ENCODE data around the gene ACVR1.
"Not testable (repeated sequence)": the region's sequence is repeated elsewhere in the genome, so short reads cannot be mapped to it uniquely, and the experiment has no call there.

ACVR1 gene

DNA sequence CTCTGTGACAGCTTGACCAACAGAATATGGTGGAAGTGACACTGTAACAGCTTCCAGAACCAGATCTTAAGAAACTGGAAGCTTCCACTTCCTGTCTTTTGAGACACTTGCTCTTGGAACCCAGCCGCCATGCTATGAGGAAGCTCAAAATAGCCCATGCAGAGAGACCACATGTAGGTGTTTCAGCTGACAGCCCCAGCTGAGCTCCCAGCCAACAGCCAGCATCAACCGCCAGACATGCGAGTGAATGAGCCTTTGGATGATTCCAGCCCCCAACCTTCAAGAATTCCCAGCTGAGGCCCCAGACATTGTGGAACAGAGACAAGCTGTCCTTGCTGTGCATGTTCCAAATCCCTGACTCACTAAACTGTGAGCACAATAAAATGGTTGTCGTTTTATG lies 27.9 kb downstream of the ACVR1 start:
- no peak for DNase-seq

DNA sequence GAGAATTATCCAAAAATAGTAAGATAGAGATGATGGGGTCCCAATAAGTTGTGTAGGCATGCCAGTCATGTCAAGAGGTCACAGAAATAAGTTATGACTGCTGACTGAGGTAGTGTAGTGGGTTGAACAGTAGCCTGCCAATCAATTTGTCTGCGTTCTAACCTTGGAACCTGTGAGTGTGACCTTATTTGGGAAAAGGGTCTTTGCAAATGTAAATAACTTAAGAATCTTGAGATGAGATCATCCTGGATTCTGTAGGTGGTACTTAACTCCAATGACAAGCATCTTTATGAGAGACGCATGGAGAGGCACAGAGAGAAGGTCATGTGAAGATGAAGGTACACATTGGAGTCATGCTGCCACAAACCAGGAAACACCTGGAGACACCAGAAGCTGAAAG lies 31.0 kb downstream of the ACVR1 start:
- no peak for DNase-seq

DNA sequence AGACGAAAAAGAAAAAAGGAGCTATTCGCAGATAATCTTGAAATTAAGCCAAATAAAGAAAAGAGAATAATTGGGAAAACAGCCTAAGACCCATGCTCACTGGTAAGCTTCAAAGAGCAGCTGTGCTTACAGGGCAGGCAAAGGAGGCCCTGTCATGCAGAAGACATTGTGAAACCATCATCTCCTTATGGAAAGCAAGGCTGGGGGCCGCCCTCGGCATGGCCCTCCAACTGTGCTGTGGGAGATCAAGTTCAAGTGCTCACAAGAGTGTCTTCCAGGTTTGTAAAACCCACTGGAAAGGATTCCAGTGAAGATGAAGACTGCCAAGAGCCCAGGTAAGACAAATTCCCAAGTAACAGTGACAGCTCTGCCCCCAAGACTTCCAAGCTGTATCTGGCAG lies 32.2 kb downstream of the ACVR1 start:
- DNase-seq, result no peak

DNA sequence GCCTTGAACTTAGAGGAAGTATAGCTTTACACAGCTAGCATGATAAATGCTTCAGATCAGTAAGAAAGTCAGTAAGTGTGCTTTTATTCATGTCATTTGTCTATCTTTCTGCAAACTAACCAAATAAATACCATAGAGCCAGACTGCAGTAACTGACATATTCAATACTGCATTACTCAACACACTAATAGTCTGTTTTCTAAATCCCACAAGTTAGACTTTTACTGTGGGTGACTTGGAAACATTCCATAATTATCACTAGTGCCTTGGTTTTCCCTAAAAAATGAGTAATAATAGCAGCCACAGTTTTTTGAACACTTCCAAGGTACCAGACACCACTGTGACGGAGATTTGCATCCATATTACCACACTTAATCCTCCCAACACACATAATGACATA lies 33.0 kb downstream of the ACVR1 start:
- DNase-seq, result no peak

DNA sequence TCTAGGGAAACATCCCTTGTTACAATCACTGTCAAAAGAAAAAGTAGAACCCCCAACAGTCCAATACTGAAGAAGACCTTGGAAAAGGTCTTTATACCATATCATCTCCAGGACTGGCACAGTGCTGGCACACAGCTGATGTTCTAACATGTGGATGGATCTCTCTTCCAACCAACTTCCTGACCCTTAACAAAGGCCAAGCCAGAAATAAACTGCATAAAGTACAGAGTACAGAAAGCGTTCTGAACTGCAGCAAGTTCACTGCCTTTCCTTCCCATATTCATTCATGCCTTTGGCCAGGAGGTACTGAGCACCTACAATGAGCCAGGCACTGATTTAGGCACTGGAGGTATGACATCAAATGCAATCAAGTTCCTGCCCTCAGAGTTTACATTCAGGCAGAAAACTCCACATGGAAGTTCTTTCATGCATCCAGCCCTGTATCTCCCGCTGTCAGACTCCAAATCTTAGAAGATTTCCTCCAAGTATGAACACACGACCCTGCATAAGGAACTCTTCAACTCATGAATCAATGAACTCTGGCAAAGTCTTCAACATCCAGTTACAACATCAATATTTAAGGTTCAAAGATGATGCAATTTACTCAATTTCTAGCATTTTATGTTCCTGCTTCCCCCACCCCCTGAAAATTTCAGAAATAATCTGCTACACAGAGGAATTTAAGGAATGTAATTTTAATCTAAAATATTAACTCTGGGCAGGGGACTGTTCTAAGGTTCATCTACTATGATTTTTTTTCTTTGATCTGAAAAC lies 33.8 kb downstream of the ACVR1 start:
- DNase-seq, result no peak

DNA sequence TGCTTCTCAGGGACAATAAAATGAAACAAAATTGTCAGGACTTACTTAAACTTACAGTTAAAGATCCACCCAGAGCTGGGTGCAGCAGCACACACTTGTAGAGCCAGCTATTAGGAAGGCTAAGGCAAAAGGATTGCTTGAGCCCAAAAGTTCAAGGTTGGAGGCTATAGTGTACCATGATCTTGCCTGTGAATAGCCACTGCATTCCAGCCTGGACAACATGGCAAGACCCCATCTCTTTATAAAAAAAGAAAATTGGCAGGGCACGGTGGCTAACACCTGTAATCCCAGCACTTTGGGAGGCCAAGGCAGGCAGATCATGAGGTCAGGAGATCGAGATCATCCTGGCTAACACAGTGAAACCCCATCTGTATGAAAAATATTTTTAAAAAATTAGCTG lies 34.6 kb downstream of the ACVR1 start:
- no peak for DNase-seq

DNA sequence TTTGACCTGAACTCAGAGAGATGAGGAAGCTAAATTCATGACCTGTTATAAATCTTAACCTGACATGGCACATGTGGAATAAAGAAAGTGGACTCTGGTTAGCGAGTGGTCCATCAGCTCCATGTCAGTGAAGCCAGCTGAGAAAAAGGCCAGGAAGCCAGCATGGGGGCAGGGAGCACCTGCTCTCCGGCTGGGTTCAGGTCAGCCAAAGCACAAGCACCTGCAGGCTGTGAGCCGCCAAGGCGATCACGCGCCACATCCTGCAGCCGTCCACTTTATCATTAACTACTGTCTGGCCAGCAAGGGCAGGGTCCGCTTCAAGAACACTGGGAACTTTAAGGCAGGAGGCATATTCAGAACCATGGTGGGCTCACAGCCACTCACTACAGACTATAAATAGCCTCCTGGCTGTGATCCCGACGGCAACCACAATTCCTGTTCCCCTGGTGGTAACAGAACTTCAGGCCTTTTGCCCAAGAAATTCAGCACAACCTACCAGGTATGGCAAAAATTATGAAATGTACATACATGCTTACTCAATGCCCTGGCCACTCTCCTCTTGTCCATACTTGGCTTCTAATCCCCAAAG lies 35.5 kb downstream of the ACVR1 start:
- DNase-seq, result no peak

DNA sequence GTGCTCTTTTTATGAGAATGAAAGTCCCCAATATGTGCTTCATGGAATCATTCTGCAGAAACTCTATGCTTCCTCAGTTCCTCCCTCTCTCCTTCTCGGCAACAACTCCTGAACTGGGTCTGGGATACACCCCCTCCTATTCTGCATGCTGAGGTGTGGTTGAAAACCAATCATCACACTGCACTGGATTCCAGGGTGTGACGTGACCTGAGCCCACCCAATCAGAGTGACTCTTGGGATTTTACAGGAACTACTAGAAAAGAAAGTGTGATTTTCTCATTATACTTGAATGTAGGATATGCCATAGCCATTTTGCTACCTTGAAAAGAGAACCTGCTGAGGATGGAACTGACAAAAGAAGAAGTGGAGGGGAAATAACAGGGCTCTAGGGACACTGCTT lies 36.3 kb downstream of the ACVR1 start:
- no peak for DNase-seq

DNA sequence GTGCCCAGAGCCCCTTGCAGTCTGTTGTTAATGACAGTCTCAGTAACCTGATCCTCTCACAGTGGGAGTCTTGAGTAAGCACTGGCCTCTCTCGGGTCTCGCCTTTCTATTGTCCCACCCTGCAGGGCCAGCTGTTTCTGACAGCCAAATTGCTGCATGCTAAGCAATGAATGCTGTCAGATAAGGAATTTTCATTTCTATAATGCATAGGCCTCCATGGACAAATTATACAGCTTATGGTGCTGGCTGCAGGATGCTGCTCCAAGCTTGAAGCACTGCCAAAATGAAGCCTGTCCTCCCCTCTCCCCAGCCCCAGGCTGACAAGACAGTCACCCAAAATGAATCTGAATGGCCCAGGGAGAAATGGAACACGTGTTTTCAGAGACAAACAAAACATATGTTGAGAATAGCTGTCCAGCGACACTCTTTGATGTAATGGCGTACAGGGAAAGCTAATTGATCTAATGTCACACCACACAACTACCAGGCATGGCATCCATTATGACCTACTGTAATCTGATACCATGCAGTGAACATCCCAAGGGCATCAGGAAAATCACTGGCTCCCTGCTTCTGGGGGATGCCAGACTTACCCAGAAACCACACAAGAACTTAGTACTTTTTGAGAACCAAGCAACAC lies 36.8 kb downstream of the ACVR1 start:
- DNase-seq, result peak in 1 of 2 experiments; percentile 21

DNA sequence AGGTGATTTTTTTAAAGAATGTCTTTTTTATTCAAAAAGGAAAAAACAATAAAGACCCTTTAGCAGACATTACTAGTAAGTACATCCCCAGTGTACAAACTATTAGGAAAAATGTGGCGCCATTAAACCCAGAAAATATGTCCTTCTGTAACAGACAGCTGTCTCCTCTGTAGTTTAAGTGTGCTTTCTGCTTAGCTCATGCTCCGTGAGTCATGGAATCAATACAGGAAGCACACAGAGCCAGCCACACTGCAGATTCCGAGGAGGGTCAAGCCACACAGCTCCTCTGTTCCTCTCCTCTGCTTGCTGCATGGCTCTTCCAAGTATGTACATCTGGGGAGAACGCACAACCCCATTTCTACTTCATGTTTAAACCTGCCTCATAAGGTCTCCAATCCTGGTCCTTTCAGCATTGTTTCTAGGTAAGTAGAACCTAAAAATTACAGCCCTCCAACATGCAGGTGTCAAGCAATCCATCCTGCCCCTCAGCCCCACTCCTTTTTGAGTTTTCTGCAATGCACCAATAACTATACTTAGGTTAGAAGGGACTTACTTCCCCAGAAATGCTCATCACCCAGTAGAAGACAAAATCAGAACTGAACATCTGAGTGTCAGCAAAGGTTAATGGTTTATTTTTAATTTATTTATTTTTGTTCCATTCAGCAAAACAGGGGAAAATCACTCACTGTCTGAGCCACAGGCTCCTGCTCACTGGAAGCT lies 37.5 kb downstream of the ACVR1 start:
- DNase-seq, result peak in 1 of 2 experiments; percentile 43

DNA sequence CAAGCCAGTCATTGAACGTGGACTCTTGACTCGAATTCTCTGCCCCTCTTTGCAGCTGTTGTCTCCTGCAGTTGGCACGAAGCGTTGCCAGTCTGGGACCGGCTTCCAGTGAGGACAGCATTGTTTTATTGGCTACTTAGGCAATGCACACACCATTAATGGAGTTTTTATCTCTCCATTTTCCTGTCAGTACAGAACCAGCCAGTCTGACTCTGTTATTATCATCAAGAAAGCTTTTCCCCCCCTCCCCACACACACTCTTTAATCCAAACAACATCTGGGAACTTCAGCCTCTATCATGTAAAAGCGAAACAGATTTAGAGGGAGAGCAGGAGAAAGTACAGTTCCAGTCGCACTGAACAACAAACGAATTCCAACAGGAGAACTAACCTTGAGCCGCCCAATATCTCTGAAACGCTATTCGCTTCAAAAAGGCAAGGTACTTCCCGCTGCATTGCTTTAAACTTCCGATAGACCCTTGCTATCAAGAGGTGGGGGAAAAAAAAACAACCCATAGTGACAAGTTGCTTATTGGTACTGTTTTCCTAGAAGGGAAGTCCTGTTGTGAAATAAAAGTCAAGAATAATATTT lies 38.2 kb downstream of the ACVR1 start:
- DNase-seq, result no peak

DNA sequence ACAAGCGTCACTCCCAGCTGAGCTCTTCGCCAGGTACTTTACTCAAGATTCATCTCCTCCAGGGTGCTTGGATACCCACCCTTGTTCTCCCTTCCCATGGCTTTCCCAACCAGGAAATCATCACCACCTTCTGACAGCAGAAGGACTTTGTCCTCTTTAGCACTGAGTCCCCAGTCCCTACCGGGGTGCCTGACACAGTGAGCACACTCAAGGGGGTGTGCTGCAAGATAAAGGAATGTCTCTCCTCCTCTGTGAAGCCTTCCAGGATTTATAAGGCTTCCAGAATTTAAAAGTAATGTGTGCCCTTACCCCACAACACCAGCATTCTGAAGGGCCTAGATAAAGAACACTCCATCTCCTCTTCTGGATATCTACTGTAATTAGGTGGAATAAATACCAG lies 39.6 kb downstream of the ACVR1 start:
- no peak for DNase-seq

DNA sequence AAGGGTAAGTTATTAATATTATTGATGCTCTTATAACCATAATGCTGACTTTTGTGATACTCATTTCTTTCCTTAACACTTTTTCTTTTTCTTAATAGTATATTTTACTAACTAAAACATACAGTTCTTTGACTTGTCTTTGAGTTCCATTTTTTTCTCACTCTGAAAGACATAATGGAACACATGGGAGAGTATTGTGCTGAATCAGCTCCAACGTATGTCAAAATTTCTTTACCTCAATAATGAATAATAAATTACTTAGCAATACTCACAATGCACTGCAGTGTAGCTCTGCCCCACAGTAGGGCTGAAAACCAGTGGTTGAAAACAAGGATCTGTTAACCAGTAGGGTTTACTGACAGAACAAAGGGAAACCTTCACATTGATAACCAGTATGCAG lies 40.7 kb downstream of the ACVR1 start:
- no peak for DNase-seq

DNA sequence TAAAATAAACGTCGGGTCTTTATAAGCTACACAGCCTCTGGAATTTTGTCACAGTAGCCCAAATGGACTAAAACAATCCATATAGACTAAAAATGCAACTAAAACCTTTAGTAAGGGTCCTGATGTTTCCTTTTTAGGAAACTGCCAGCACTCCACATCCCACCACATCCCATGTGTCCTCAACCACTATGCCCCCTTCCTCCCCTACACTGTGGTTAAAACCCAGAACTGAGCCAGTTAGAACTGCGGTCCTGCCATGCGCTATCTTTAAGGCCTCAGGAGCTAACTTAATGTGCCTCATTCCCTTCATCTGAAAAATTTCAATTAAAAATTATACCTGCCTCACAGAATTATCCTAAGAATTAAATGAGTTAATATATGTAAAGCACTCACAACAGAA lies 41.1 kb downstream of the ACVR1 start:
- DNase-seq, result no peak

DNA sequence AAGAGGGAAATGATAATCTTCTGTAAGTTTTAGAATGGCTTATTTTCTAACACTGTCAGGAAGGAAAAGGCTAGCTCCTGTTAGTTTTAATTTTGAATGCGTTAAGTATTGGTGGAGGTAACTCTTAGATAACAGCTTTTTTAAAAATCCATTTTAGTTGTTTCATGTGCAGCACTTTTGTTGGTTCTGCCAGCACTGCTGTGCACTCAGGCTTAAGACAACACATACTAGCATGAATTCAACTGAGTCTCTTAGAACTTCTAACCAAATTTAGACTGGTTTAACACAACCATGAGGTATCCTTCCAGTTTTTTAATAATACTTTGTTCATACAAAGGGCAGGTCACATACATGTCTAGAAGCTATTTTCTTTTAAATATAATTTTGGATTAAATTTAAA lies 42.4 kb downstream of the ACVR1 start:
- no peak for DNase-seq

DNA sequence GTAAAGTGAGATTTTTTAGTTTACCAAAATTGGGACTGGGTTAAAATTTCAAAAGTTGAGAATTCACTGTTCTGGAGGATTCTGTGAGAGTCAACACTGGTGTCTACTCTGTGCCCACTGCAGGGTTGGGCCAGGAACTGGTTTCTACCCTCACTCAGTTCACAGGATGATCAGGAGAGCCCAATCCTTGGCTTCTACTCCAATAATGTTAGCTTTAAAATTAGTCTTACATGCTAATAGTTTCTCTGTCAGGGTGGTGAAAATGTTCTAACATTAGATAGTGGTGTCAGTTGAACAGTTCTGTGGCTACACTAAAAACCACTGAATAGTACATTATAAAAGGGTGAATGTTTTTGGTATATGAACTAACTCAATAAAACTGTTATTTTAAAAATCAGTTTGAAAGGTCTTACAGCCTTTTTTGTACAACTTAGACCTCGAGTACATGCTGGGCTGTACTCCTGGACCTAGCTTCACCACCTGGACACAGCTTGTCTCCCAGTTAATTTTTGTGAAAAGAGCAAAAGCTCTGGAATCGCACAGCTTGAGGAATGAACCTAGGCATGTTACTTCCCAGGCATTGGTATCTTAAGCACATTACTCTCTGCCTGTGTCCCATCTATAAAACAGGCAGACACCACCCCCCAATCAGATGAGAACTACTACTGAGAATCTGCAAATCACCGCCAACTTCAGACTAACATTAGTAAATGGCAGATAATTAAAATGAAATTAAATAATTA lies 44.4 kb downstream of the ACVR1 start:
- no peak for DNase-seq

DNA sequence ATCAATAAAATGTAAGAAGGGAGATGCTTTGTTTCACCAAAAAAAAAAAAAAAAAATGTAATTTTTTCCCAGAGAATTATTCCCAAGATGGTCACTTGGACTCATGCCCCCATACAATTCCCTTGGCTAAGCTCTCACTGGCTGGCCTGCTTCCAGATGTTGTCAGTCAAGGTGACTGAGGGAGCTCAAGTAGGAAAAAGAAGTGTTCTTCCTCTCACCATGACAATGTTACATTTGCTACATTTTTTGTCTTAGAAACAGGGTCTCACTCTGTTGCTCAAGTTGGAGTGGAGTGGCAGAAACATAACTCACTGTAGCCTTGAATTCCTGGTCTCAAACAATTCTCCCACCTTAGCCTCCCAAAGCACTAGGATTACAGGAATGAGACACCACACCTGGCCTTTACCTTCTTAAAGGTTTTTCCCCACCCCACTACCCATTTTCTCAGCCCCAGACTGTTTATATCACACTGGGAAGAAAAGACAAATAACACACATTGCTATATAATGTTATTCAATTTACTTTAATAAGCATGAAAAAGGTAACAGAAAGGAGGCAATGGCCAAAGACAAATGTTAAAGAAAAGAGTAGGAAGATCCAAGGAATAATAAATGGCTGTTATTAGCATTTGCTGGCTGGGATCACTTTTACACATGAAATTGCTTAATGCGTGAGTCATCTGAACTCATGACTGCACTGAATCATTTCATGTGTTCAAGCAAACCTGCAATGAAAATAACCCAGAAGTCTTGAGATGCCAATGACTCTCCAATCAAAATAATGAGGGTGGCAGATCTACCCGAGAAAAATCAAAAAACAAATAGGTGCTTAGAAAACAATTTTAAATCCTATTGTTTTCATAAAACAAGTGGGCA lies 45.2 kb downstream of the ACVR1 start:
- DNase-seq, result no peak

DNA sequence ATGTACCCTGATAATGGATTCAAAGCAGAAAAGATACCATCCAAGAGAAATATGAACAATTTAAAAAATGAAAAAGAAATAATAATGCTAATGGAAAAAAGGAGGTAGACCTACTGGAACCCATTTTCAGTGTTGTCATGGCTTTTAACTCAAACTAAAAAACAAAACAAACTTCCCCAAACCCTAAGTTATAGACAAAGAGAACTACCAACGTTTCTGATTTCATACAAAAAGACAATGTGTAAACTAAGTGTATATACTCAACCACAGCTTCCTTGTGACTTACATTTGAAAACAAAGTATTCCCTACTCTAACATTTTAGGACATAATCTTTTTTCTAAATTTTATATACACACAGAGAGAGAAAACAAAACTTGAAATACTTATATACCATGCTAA lies 45.9 kb downstream of the ACVR1 start:
- DNase-seq, result no peak

DNA sequence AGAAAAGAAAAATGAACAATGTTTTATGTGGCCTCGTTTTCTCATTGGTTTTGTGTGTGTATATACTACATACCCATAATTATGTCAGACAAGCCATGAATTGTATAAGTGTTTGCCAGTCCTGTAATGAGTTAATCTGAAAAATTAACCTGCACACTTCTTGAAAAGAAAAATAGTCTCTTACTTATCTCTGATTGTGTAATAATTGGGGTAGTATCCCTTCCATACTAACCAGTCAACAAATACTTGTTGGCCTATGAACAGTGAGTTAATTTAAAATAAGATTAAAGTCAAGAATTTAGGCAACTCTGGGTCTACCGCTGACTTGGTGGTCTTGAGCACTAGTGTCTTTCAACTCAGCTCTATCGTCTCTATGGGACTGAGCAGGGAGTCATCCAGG lies 48.8 kb downstream of the ACVR1 start:
- DNase-seq, result no peak

DNA sequence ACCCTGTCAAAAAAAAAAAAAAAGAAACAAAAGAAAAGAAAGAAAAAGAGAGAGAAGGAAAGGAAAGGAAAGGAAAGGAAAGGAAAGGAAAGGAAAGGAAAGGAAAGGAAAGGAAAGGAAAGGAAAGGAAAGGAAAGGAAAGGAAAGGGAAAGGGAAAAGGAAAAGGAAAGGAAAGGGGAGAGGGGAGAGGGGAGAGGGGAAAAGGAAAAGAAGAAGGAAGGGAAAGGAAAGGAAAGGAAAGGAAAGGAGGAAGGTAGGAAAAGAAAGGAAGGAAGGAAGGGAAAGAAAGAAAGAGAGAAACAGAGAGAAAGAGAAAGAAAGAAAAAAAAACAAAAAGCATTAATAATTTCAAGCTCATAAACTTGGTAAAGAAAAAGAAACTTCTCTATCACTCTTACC lies 49.5 kb downstream of the ACVR1 start:
- not testable (repeated sequence) for DNase-seq

DNA sequence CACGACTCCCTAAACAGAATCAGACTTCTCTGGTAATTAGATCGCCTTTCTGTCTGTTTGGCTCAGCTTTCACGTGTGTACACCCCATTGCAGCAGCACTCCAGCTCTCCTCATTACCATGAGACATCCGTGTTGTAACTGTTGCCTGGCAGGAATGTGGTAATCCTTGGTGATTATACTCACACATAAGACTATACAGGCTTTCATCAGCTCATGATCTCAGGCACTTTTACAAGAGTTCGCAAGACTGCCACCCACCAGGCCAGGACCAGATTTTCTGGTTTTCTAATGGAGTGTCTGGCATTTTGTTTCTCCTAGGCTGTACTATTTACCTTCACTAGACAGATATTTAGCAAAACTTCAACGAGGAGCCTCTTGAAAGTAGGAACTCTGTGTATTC lies 50.2 kb downstream of the ACVR1 start:
- DNase-seq, result no peak

DNA sequence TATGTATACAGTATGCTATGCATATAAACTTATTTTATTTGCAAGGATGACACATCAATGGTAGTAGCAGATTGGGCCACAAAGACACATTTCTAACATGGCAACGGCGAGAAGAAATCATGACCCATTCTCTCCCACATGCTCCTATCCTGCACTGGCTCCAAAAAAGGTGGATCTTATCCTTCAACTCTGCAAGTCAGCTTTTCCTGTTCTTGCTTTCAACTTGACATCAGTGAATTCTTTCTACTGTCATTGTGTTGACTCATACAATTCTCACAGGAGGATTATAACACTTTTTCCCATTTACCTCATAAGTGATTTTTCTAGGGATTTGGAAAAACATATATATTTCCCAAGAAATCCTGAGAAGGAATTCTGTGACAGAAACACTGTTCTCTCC lies 53.1 kb downstream of the ACVR1 start:
- no peak for DNase-seq
